GM19397 (cell line): ENCODE measurements around the gene SPDYA.

Experiments
- ATAC-seq: cut with Tn5 transposase; IDR thresholded peaks from one replicate; pipeline ENCODE4 v1.9.1; 2021; ENCODE audit warnings: mild to moderate bottlenecking, moderate library complexity; ENCODE audit not compliant: unreplicated experiment

Gene SPDYA

DNA sequence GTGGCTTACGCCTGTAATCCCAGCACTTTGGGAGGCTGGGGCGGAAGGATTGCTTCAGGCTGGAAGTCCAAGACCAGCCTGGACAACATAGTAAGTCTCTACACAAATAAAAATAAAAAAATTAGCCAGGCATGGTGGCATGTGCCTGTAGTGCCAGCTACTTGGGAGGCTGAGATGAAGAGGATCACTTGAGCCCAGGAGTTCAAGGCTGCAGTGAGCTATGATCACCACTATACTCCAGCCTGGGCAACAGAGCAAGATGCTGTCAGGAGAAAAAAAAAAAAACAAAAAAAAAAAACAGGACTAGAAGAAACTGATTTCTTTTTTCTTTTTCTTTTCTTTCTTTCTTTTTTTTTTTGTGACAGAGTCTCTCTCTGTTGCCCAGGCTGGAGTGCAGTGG is 13.6 kb downstream of the SPDYA start:
- no peak for ATAC-seq

DNA sequence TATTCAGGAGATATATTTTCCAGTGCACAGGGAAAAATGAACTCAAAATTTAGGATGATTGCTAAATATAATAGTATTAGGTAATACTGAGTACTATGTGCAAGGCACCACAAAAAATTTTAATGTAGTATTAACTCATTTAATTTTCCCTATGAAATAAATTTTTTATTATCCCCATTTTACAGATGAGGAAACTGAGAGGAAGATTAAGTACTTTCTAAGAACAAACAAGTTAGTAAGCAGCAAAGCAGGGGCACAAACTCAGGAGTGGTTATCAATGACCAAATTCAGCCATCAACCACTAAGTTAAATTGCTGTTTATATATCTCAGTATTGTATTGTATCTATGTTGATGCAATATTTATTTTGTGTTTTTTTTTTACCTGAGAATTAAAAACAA is 14.2 kb downstream of the SPDYA start:
- no peak for ATAC-seq

DNA sequence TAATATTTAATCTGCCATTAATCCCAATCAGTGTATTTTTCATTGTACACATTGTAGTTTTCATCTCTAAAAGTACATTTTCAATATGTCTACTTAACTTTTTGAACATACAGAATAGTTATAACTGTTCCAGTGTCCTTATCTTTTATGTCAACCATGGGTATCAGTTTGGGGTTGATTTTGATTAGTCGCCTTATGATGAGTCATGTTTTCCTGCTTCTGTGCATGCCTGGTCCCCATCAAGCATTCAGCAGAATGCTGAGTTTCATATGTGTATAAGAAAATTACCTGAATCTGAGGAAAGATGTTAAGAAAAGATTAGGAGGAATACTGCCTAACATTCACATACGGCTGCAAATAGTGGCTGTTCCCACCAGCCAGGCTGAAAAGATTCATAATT is 17.7 kb downstream of the SPDYA start:
- ATAC-seq: no peak

DNA sequence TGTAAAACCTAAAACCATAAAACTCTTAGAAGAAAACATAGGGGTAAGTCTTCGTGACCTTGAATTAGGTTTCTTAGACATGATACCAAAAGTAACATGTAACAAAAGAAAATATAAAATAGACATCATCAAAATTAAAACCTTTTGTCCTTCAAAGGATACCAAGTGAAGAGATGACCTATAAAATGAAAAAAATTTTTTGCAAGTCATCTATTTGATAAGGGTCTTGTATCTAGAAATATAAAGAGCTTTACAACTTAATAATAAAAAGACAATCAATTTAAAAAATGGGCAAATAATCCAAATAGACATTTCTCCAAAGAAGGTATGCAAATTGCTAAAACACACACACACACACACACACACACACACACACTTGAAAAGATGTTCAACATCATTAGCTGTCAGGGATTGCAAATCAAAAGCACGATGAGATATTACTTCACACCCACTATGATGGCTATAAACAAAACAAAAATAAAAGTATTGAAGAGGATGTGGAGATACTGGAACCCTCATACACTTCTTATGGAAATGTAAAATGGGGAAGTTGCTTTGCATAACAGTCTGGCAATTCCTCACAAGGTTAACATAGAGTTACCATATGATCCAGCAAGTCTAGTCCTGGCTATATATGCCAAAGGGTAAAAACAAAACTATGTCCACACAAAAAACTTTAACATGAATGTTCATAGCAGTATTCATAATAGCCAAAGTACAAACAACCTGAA is 23.3 kb downstream of the SPDYA start:
- ATAC-seq: no peak

DNA sequence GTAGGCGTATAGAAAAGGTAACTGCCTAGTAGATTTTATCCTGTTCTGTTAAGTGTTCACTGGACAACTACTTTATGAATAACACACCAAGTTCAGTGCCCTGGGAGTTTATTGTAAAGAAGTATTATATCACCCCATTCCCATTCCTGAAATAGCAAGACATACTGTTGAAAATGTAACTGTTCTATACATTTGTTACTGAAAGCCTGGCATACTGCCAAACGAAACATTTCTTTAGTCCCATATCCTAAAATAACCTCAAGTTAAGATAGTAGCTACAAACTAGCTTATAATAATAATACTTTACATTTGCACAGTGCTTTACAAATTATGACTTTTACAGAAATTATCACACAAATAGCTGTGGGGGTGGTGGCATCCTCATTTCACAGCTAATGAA is 25.1 kb downstream of the SPDYA start:
- ATAC-seq: no peak

DNA sequence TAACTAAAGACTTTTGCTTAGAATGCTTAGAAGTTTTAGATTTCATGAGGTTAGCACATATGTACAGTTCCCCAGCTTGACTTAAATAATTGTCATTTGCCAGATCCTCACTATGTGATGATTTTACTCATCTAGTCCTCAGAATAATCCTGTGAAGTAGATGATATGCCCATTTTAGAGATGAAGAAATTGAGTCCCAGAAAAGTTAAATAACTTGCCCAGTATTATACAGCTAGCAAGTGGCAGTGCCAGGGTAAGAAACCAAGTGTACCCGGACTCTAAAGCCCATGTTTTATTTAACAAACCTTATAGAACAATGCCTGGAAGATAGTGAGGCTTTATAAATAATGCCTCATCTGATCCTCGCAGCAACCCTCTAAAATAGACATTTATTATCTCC is 28.3 kb downstream of the SPDYA start:
- ATAC-seq: no peak

DNA sequence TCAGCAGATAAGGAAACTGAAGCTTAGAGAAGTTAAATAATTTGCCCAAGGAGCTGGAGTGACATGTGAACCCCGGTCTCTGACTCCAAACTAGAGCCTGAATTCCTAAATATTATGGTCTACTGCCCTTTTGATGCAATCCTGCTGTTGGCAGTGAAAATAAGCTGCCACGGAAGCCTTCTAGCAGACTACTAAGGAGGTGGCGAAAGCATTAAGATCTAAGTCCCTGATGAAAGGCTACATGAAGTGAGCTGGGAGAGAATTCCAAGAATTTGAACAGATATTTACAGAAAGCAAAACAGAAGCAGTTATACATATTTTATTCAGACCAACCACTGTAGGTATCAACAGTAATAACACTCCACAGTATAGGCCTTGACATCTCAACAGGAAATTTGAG is 31.4 kb downstream of the SPDYA start:
- no peak for ATAC-seq

DNA sequence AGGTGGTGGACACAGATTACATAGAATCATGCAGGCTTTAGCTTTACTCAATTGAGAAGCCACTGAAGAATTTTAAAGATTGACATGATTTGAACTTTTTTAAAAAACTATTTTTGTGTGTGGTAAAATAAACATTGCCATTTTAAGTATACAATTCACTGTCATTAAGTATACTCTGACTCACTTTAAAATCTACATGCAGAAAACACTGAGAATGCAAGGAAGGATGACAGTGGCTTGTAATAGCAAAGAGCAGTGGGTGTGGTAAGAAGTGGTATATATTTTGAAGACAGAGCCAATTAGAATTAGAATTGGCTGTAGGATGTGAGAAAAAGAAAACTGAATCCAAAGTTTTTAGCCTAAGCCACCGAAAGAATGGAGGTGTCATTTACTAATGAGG is 44.6 kb downstream of the SPDYA start:
- ATAC-seq: no peak

DNA sequence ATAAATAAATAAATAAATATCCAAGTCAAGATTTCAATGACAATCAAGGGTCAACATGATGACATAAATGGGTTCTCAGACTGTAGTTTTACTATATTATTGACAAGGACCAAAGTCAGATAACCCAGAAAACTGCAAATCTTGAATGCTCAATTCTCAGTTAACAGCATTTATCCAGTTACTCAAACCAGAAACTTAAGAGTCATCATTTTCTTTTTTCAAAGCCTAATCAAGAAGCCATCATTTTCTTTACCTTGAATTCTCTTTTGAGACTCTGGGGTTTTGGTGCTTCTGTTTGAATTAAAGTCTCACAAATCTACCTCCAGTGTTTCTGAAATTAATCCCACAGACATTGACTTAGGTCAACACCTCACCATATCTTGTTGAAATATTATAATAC is 45.3 kb downstream of the SPDYA start:
- ATAC-seq: no peak

DNA sequence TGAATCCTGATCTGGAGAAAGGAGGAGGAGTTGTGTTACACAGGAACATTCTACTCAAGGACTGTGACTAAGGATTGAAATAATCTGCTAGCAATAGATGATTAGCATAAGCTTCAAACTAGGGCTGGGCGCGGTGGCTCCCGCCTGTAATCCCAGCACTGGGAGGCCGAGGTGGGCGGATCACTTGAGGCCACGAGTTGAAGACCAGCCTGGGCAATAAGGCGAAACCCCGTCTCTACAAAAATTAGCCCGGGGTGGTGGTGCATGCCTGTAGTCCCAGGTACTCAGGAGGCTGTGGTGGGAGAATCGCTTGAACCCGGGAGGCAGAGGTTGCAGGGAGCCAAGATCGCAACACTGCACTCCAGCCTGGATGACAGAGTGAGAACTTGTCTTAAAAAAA is 58.0 kb downstream of the SPDYA start:
- no peak for ATAC-seq

DNA sequence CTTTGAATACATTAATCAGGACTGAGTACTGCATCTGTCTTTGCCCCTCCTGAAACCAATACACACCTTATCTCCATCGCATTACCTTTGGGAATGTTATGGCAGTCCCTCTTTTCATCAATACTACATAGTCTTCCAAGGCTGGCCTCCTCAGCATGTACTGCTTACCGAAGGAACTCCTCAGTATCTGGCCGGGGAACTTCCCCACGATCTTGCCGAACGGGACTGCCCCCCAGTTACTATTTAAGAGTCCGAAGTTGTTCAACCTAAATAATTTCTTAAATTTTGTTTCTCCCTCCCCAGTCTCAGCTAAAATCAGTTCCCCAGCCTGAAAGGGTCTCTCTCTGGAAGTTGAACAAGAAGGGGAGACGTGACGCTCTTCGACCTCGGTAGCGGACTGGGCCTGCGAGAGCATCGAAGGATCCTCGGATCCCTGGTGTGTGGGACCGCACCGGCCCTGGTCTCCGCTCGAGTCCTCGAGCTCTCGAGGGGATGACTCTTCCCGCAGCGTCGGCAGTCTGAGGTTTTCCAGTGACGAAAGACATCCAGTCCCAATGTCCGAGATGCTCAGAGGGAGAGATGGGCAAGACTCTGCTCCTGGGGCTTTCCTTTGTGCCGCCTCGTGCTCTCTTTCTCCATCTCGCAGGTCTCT is 59.0 kb downstream of the SPDYA start:
- peak; percentile 20 for ATAC-seq

DNA sequence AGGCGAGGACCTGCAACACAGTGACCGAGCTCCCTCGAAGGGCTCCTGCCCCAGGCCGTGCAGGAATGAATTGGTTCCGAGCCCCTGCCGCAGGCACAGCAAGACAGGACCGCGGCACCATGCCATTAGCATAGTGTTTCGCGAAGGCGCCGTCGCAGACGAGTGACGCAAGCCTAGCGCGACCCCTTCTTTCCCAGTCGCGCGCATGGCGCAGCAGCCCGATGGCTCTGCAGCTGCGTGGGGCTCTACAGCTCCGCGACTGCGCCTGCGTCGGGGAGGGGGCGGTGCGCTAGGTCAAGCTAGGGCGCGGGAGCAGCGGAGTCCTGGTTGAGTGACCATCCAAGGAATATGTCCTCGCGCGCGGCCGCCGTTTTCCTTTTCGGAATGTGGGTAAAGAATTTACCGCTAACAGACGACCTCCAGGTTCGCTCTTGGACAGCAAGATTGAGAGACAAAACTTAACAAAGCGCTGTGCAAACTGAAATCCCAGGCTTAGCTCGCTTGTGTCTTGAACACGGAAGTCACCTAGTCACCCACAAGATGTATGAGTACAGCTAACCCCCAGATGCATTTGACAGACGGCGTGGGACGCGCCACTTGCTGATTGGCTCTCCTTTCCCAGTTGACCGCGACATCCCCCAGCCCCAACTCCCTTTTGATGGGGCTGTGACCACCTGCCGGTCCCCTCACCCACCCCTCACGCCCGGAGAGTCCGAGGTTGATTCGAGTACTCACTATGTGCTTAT is 59.7 kb downstream of the SPDYA start, which contains the start of gene TRMT61B:
TSS of gene TRMT61B (minus strand) at position 164 of the 746 bp plus-strand sequence. CDS start at position 132, 32 bp downstream.
- peak; percentile 96 for ATAC-seq

DNA sequence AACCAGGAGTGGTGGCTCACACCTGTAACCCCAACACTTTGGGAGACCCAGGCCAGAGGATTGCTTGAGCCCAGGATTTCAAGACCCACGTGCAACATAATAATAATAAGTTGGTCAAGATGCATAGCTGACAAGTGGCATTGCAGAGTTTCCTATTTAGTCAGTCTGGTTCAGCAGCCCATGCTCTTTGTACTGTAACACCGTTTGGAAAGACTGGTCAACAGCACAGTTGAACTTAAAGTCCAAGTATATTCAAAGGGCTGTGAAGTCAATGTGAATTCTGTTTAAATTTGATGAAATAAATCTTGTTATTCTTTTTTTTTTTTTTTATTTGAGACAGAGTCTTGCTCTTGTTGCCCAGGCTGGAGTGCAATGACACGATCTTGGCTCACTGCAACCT is 61.0 kb downstream of the SPDYA start:
- no peak for ATAC-seq

DNA sequence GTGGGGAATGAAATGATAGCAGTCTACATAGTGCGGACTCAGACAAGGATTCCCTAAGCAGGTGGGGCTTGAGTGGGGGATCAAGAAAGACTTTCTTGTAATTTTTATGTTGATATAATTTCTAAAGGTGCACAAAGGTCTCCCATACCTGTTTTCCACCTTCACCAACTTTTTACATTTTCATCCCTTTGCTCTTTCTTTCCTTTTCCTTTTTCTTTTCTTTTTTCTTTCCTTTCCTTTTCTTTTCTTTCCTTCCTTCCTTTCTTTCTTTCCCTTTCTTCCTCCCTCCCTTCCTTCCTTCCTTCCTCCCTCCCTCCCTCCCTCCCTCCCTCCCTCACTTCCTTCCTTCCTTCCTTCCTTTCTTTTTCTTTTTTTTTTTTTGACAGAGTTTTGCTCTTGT is 69.6 kb downstream of the SPDYA start:
- no peak for ATAC-seq

DNA sequence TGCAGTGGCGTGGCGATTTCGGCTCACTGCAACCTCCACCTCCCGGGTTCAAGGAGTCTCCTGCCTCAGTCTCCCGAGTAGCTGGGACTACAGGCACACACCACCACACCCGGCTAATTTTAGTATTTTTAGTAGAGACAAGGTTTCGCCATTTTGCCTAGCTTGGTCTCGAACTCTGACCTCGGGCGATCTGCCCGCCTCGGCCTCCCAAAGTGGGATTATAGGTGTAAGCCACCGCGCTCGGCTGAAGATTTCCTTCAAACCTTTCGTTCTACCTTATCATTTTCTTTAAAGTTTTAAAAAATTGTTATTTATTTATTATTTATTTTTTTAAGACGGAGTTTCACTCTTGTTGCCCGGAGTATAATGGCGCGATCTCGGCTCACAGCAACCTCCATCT is 82.9 kb downstream of the SPDYA start:
- ATAC-seq: no peak

DNA sequence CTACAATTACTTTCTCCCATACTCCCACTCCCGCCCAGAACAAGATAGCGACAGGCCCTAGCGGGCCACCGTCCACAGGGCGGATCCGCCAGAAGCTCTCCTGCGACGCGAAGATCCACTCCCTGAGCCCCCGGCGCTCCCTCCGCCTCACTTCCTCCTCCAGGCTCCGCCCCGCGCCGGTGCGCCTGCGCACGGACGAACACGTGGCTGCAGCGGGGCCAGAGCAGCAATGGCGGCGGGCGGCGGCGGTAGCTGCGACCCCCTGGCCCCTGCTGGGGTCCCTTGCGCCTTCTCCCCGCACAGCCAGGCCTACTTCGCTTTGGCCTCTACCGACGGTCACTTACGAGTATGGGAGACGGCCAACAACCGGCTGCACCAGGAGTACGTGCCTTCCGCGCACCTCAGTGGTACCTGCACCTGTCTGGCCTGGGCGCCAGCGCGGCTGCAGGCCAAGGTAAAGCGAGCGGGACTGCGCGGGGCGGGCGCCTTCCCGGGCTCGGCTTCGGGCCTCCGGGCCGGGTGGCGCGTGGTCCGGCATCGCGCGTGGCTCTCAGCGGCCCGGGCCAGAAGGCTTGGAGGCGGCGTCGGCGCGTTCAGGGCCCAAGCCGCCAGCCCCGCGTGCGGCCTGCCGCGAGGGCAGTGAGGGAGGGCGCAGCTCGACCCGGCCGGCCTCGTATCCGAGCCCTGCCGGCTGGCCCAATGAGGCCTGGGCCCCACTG is 84.0 kb downstream of the SPDYA start, which contains the start of gene WDR43:
TSS of gene WDR43 (plus strand) at position 198 of the 719 bp plus-strand sequence. CDS start at position 230, 32 bp downstream.
- peak; percentile 88 for ATAC-seq

DNA sequence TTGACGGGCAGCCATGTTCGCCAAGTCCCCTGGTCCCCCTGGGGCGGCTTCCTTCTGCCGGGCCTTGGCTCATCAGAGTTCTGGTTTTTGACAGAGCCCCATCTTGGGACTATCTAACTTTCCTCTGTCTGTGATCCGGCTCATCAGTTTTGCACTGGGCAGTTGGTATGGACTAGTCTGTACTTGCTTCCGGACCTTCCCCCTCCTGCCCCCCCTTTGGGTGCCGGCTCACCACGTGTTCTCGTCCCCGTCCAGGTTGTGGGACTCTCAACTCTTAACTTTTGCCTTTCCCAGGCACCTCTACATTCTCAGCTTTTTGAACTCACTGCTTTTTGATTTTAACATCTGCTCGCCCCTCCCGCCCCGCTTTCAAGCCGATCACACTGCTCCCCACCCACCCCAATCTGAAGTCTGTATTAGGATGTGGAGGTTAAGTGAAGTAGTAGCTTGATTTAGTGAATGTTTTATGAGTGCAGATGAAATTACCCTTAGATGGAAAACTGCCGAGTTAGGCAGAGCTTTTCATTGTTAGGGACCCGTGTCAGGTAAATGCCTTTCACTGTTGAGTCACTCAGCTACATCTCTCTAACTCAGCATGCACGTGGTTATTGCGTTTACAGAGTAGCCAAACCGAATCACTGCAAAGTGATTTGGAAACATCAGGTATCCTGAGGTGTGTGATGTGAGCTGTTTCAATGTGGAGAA is 84.7 kb downstream of the SPDYA start:
- peak; percentile 21 for ATAC-seq

DNA sequence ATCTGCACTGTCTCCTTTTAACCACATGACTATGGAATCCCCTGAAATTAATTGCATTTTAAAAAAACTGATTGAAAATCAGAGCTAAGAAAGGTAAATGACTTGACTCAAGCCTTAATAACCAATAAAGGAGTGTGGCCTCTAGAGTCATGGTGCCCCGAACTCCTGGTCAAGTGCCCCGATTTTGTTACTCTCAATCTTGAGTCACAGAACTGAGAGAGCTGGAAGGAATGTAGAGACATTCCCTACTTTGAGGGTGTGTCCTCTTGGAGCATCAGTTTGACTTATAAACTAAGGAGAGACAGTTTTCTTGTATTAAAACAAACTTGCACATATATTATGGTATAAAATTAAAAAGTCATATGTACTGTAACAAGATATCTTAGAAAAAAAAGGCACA is 86.3 kb downstream of the SPDYA start:
- ATAC-seq: no peak

DNA sequence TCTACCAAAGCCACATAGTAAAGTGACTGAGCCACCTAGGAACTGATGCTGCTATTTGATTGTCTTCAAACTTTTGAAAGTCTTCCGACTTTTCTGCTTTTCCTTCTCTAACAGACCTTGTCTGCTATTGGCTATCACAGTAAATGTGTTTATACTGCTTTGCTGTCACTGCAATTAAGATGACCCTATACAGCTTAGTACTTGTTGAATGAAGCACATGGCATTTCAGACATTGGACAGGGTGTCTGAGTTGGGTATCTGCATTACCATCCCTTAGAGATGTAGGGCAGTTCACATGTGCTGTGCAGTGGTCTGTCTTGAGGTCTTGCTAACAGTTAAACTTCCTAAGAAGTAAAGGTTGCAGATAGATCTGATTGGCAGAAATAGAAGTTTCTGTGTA is 87.4 kb downstream of the SPDYA start:
- ATAC-seq: no peak
